H9 (cell line): ENCODE measurements around the gene DAB2IP. TPM values are rescaled to one million over a fixed set of nuclear protein-coding genes. Genes with fewer than 3 reads are reported as not detected.

ENCODE experiments used
- DNase-seq: peaks from one replicate; pipeline ENCODE4 v3.0.0-alpha.2; 2017
- H2AFZ ChIP-seq: one replicate; pipeline ENCODE4 v1.6.1; 2013; ENCODE audit warnings: mild to moderate bottlenecking, low read length, control low read depth, moderate library complexity
- H2AK5ac ChIP-seq: 2 replicates; pipeline ENCODE4 v1.6.1; 2013; ENCODE audit warnings: low read length, control low read depth, mixed read lengths; ENCODE audit not compliant: insufficient read length
- H2BK120ac ChIP-seq: one replicate; pipeline ENCODE4 v1.6.1; 2013; ENCODE audit warnings: low read depth, mild to moderate bottlenecking, low read length, control low read depth, inconsistent platforms; ENCODE audit not compliant: poor library complexity, severe bottlenecking
- H2BK12ac ChIP-seq: 2 replicates; pipeline ENCODE4 v1.6.1; 2013; ENCODE audit warnings: low read length, control low read depth, mixed read lengths, low read depth; ENCODE audit not compliant: insufficient read length
- H2BK15ac ChIP-seq: 2 replicates; pipeline ENCODE4 v1.6.1; 2013; ENCODE audit warnings: low read depth, low read length, control low read depth
- H2BK20ac ChIP-seq: one replicate; pipeline ENCODE4 v1.6.1; 2013; ENCODE audit warnings: low read depth, mild to moderate bottlenecking, low read length, control low read depth, inconsistent platforms; ENCODE audit not compliant: poor library complexity, severe bottlenecking
- H2BK5ac ChIP-seq: 2 replicates; pipeline ENCODE4 v1.6.1; 2013; ENCODE audit warnings: low read length, control low read depth, mixed read lengths; ENCODE audit not compliant: insufficient read length
- H3K14ac ChIP-seq: 2 replicates; pipeline ENCODE4 v1.6.1; 2013; ENCODE audit warnings: low read length, control low read depth; ENCODE audit not compliant: insufficient read depth
- H3K18ac ChIP-seq: 2 replicates; pipeline ENCODE4 v1.6.1; 2013; ENCODE audit warnings: low read depth, mild to moderate bottlenecking, mixed read lengths, low read length, control low read depth; ENCODE audit not compliant: insufficient read length
- H3K23ac ChIP-seq: 2 replicates; pipeline ENCODE4 v1.6.1; 2013; ENCODE audit warnings: low read length, control low read depth, mixed read lengths, low read depth; ENCODE audit not compliant: insufficient read length
- H3K23me2 ChIP-seq: 2 replicates; pipeline ENCODE4 v1.6.1; 2013; ENCODE audit warnings: low read depth, mild to moderate bottlenecking, mixed read lengths, low read length, control low read depth; ENCODE audit not compliant: insufficient read length, poor library complexity, severe bottlenecking
- H3K27ac ChIP-seq: 2 replicates; pipeline ENCODE4 v1.5.1; 2013; ENCODE audit warnings: low read length, control low read depth, mixed read lengths, low read depth; ENCODE audit not compliant: insufficient read length
- H3K27me3 ChIP-seq: 2 replicates; pipeline ENCODE4 v1.6.1; 2013; ENCODE audit warnings: low read length, control low read depth, inconsistent platforms; ENCODE audit not compliant: insufficient read depth
- H3K4ac ChIP-seq: 2 replicates; pipeline ENCODE4 v1.6.1; 2013; ENCODE audit warnings: low read depth, mild to moderate bottlenecking, control low read depth, inconsistent platforms, low read length, moderate library complexity
- H3K4me1 ChIP-seq: 2 replicates; pipeline ENCODE4 v1.6.1; 2013; ENCODE audit warnings: low read length, control low read depth, inconsistent platforms; ENCODE audit not compliant: insufficient read depth
- H3K4me2 ChIP-seq: 2 replicates; pipeline ENCODE4 v1.6.1; 2013; ENCODE audit warnings: low read length, control low read depth, mixed read lengths; ENCODE audit not compliant: insufficient read length, insufficient read depth
- H3K56ac ChIP-seq: 2 replicates; pipeline ENCODE4 v1.6.1; 2013; ENCODE audit warnings: low read depth, mild to moderate bottlenecking, mixed read lengths, low read length, control low read depth; ENCODE audit not compliant: insufficient read length
- H3K79me1 ChIP-seq: 2 replicates; pipeline ENCODE4 v1.6.1; 2013; ENCODE audit warnings: low read depth, mild to moderate bottlenecking, moderate library complexity, low read length, control low read depth, inconsistent platforms; ENCODE audit not compliant: insufficient read depth, poor library complexity, severe bottlenecking
- H3K79me2 ChIP-seq: 2 replicates; pipeline ENCODE4 v1.6.1; 2013; ENCODE audit warnings: low read length, control low read depth, inconsistent platforms; ENCODE audit not compliant: insufficient read depth
- H3K9ac ChIP-seq: 2 replicates; pipeline ENCODE4 v1.6.1; 2013; ENCODE audit warnings: low read length, control low read depth, mixed read lengths; ENCODE audit not compliant: insufficient read length; ENCODE audit errors: extremely low read depth
- H3K9me3 ChIP-seq: one replicate; pipeline ENCODE4 v1.6.1; 2013; ENCODE audit warnings: low read depth, low read length, inconsistent platforms; ENCODE audit not compliant: control insufficient read depth
- H3T11ph ChIP-seq: one replicate; pipeline ENCODE4 v1.6.1; 2013; ENCODE audit warnings: mild to moderate bottlenecking, low read length, control low read depth, inconsistent platforms
- H4K20me1 ChIP-seq: one replicate; pipeline ENCODE4 v1.6.1; 2013; ENCODE audit not compliant: control insufficient read depth, insufficient read length, insufficient read depth
- H4K5ac ChIP-seq: 2 replicates; pipeline ENCODE4 v1.6.1; 2013; ENCODE audit warnings: low read depth, mild to moderate bottlenecking, mixed read lengths, low read length, control low read depth; ENCODE audit not compliant: insufficient read length
- H4K8ac ChIP-seq: replicated peaks from 2 replicates; pipeline ENCODE4 v1.6.1; 2013; ENCODE audit warnings: low read length, control low read depth, mixed read lengths, low read depth; ENCODE audit not compliant: insufficient read length
- H4K91ac ChIP-seq: 2 replicates; pipeline ENCODE4 v1.6.1; 2013; ENCODE audit warnings: low read depth, mild to moderate bottlenecking, moderate library complexity, mixed read lengths, low read length, control low read depth; ENCODE audit not compliant: insufficient read length
- H3K27ac Mint-ChIP-seq, 3 experiments: 2 replicates in 2 of 3; 3 replicates in 1 of 3; pipeline ENCODE4 v1.8.0; 2020 to 2021; ENCODE audit warnings: mixed read lengths in 3 of 3, mild to moderate bottlenecking in 1 of 3, moderate library complexity in 1 of 3
- H3K27me3 Mint-ChIP-seq: 2 replicates; pipeline ENCODE4 v1.8.0; 2021; ENCODE audit warnings: low read depth, mild to moderate bottlenecking, moderate library complexity, mixed read lengths
- H3K36me3 Mint-ChIP-seq, 3 experiments: 2 replicates in 2 of 3; 3 replicates in 1 of 3; pipeline ENCODE4 v1.8.0; 2020 to 2021; ENCODE audit warnings: low read depth in 3 of 3, mixed read lengths in 3 of 3; ENCODE audit not compliant: insufficient read depth in 1 of 3
- H3K4me1 Mint-ChIP-seq, 2 experiments: 2 replicates each; pipeline ENCODE4 v1.8.0; 2020; ENCODE audit warnings: mixed read lengths in 2 of 2
- H3K4me3 Mint-ChIP-seq, 2 experiments: 2 replicates in 1 of 2; 3 replicates in 1 of 2; pipeline ENCODE4 v1.8.0; 2020 to 2021; ENCODE audit warnings: mild to moderate bottlenecking in 2 of 2, mixed read lengths in 2 of 2, moderate library complexity in 1 of 2
- H3K9me3 Mint-ChIP-seq, 2 experiments: 2 replicates in 1 of 2; 3 replicates in 1 of 2; pipeline ENCODE4 v1.8.0; 2020; ENCODE audit warnings: mild to moderate bottlenecking in 2 of 2, mixed read lengths in 2 of 2, moderate library complexity in 1 of 2
- CTCF ChIP-seq: fragments of 200-600 bp; sonication (generic); conservative IDR thresholded peaks from 3 replicates; pipeline ENCODE4 v1.8.0; 2021; ENCODE audit warnings: antibody characterized with exemption, mild to moderate bottlenecking
- WGBS: extraction: QIAGEN DNeasy Blood & Tissue Kit; methylation state at CpG from one replicate; pipeline ENCODE4 v1.1.7; 2013; ENCODE audit warnings: missing lambda C conversion rate, low lambda C conversion rate, mixed read lengths; ENCODE audit not compliant: insufficient read length; ENCODE audit errors: extremely low coverage; 5-methylcytosine and 5-hydroxymethylcytosine counted together
- total RNA-seq: library from RNA; stranded (reverse); gene quantifications from 2 replicates; pipeline ENCODE4 v1.2.1, GENCODE V29; 2021

DAB2IP gene
- total RNA-seq, 1 experiment from 2014 or later: 22.6 TPM

DNA sequence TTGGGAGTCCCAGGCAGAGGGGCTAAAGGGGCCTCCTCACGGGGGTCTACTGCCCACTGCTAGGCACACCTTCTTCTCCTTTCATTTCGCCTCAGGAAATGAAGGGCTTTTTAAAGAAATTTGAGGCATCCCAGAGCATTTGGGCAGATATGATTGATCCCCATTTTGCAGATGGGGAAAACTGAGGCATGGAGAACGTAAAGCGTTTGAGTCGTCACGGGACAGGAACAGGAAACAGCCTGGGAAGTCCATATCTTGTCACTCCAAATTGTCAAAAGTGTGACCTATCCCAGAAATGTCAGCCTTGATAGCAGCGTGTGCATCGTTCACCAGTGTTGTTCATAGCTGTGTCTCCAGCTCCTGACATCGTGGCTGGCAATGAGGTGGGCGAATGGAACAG, 98.2 kb downstream of the DAB2IP start:
- H3K9me3 ChIP-seq: no peaks in the 10 kb centered on the region
- no peak overlapping the region for H2BK15ac ChIP-seq
- no peaks in the 10 kb centered on the region for H3K27me3 ChIP-seq
- no peak overlapping the region for H3K4ac ChIP-seq
- no peak overlapping the region for H3K56ac ChIP-seq
- H3K79me1 ChIP-seq: no peaks in the 10 kb centered on the region
- H3K14ac ChIP-seq: no peak overlapping the region
- H3K4me1 ChIP-seq: no peaks in the 10 kb centered on the region
- H4K91ac ChIP-seq: no peak overlapping the region
- H2BK5ac ChIP-seq: no peak overlapping the region
- H3K23ac ChIP-seq: no peak overlapping the region
- no peak for DNase-seq
- H4K8ac ChIP-seq: no peak overlapping the region
- H3K27me3 Mint-ChIP-seq: no peaks in the 10 kb centered on the region
- H3K23me2 ChIP-seq: no peaks in the 10 kb centered on the region
- H3K79me2 ChIP-seq: no peaks in the 10 kb centered on the region
- no peak for TF ChIP-seq CTCF
- H3K4me3 Mint-ChIP-seq: no peak overlapping the region
- H3K18ac ChIP-seq: no peak overlapping the region
- no peak overlapping the region for H3K27ac ChIP-seq
- no peak overlapping the region for H3K4me2 ChIP-seq
- no peak overlapping the region for H3T11ph ChIP-seq
- H3K27ac Mint-ChIP-seq: peak overlapping the region in 1 of 3 experiments; percentile 59; a peak in 1 of 7 replicates
- no peak overlapping the region for H2AFZ ChIP-seq
- no peak overlapping the region for H2BK20ac ChIP-seq
- H4K20me1 ChIP-seq: peaks cover 3% of the 10 kb centered on the region
- H2BK12ac ChIP-seq: no peak overlapping the region
- H2AK5ac ChIP-seq: no peak overlapping the region
- no peak overlapping the region for H4K5ac ChIP-seq
- peaks cover 10 to 13% of the 10 kb centered on the region in 2 experiments for H3K4me1 Mint-ChIP-seq
- no peak overlapping the region for H3K9ac ChIP-seq
- no peak overlapping the region for H2BK120ac ChIP-seq
- no CpG with 5 or more reads among the region's 10 CpGs for WGBS
- H3K36me3 Mint-ChIP-seq: no peaks in the 10 kb centered on the region; a peak in 1 of 7 replicates
- no peaks in the 10 kb centered on the region for H3K9me3 Mint-ChIP-seq
